CD8-positive, alpha-beta memory T cell (primary cell): ENCODE results near the gene NFIX. TPM values are rescaled to one million over a fixed set of nuclear protein-coding genes. Genes with fewer than 3 reads are reported as not detected.

Experiments
- CTCF ChIA-PET: fragments of 350-600 bp; sonication (Branson Sonifier 250); formaldehyde crosslinking; loops from one replicate; lab custom pipeline; 2021; ENCODE audit warnings: antibody characterized with exemption; lab: Charles Lee
- POLR2A ChIA-PET: fragments of 350-600 bp; sonication (Branson Sonifier 250); formaldehyde crosslinking; loops from one replicate; lab custom pipeline; 2021; ENCODE audit warnings: antibody characterized with exemption; lab: Charles Lee
- DNase-seq, 5 donors: peaks; one replicate each; pipeline versions ENCODE4 v3.0.0 to v3.0.0-alpha.2; 2020 to 2022; ENCODE audit warnings: mixed read lengths in 1 of 5
- H3K27ac ChIP-seq: one replicate; pipeline ENCODE4 v1.7.0; 2013; ENCODE audit warnings: low read depth, mild to moderate bottlenecking, low read length, moderate library complexity
- H3K27me3 ChIP-seq: 2 replicates; pipeline ENCODE4 v1.7.0; 2013; ENCODE audit warnings: low read length, mild to moderate bottlenecking; ENCODE audit not compliant: insufficient read depth, poor library complexity, severe bottlenecking
- H3K36me3 ChIP-seq: 2 replicates; pipeline ENCODE4 v1.7.0; 2013; ENCODE audit warnings: mild to moderate bottlenecking, low read length, moderate library complexity; ENCODE audit not compliant: insufficient read depth
- H3K4me1 ChIP-seq: 2 replicates; pipeline ENCODE4 v1.7.0; 2013; ENCODE audit warnings: mild to moderate bottlenecking, low read length, moderate library complexity; ENCODE audit not compliant: insufficient read depth
- H3K4me3 ChIP-seq: 2 replicates; pipeline ENCODE4 v1.7.0; 2013; ENCODE audit warnings: mild to moderate bottlenecking, low read length
- H3K9me3 ChIP-seq: 2 replicates; pipeline ENCODE4 v1.7.0; 2013; ENCODE audit warnings: mild to moderate bottlenecking, low read length
- H3K27ac Mint-ChIP-seq, 8 donors: one replicate each; pipeline ENCODE4 v1.8.0; 2020 to 2021; ENCODE audit warnings: mixed read lengths in 8 of 8, mild to moderate bottlenecking in 6 of 8, inconsistent platforms in 3 of 8, moderate library complexity in 3 of 8
- H3K27me3 Mint-ChIP-seq, 2 donors: one replicate each; pipeline ENCODE4 v1.8.0; 2020 to 2021; ENCODE audit warnings: mixed read lengths in 2 of 2, mild to moderate bottlenecking in 1 of 2, moderate library complexity in 1 of 2
- H3K36me3 Mint-ChIP-seq, 3 donors: one replicate each; pipeline ENCODE4 v1.8.0; 2020 to 2021; ENCODE audit warnings: mixed read lengths in 3 of 3, inconsistent platforms in 1 of 3, mild to moderate bottlenecking in 1 of 3
- H3K4me1 Mint-ChIP-seq, 3 donors: one replicate each; pipeline ENCODE4 v1.8.0; 2020 to 2021; ENCODE audit warnings: mixed read lengths in 3 of 3, inconsistent platforms in 1 of 3, mild to moderate bottlenecking in 1 of 3
- H3K4me3 Mint-ChIP-seq, 7 donors: one replicate each; pipeline ENCODE4 v1.8.0; 2020 to 2021; ENCODE audit warnings: mixed read lengths in 7 of 7, mild to moderate bottlenecking in 6 of 7, moderate library complexity in 4 of 7, inconsistent platforms in 2 of 7
- H3K9me3 Mint-ChIP-seq, 5 donors: one replicate each; pipeline ENCODE4 v1.8.0; 2020 to 2022; ENCODE audit warnings: mixed read lengths in 5 of 5, mild to moderate bottlenecking in 3 of 5, moderate library complexity in 2 of 5, inconsistent platforms in 1 of 5
- polyA plus RNA-seq: library from polyadenylated mRNA; unstranded; fragments of 300-500 nt; fragmentation: Illumina TruSeq; gene quantifications from one replicate; pipeline ENCODE4 v1.2.3, GENCODE V29; 2021
- total RNA-seq, 2 experiments: library from RNA; stranded (reverse); gene quantifications; one replicate each; pipeline ENCODE4 v1.2.3, GENCODE V29; 2021

The NFIX gene
- total and polyA plus RNA-seq, 3 experiments from 2014 or later: 0.94 to 2.8 (median 2.3) TPM

- no peaks in the 10 kb centered on the region for H3K36me3 Mint-ChIP-seq
- CTCF ChIA-PET: interaction anchor here (1.3 kb wide), 1 partner anchor 34 kb away, joined by 4 read pairs; no protein-coding TSS in a partner anchor
Observed at GRCh38 chr19:13026462-13027370, 31.4 kb downstream of the NFIX start.

DNA sequence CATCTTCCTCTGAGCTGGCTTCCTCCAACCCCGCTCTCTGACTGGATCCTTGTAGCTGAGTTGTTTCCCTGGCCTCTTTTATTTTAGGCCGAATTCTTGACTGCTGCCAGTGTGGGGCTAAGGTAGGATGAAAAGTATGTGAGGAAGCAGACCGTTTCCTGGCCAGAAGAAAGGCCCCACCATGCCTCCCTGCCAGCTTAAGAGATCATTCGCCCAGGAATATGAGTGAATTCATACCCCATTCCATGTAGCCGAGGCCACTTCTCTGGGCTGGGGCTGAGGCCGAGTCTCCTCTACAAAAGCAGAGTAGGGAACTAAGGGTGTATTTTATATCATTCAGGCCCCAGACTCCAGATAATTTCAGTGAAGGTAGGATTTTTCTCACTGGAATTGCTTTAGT, 32.3 kb downstream of the NFIX start:
- Histone ChIP-seq H3K27ac (no peak overlapping the region), H3K4me3 (no peak overlapping the region), H3K9me3 (no peaks in the 10 kb centered on the region), H3K4me1 (peaks cover 20% of the 10 kb centered on the region), H3K36me3 (no peaks in the 10 kb centered on the region), H3K27me3 (peaks cover 20% of the 10 kb centered on the region)
- no peak for DNase-seq
- no peak overlapping the region for H3K4me3 Mint-ChIP-seq
- peaks cover 14 to 31% (median 18%) of the 10 kb centered on the region in 3 donors for H3K4me1 Mint-ChIP-seq
- H3K27ac Mint-ChIP-seq: no peak overlapping the region
- CTCF ChIA-PET: interaction anchor here (7.5 kb wide), 1 partner anchor 33 kb away, joined by 58 read pairs; no protein-coding TSS in a partner anchor
- no peaks in the 10 kb centered on the region for H3K36me3 Mint-ChIP-seq
- POLR2A ChIA-PET: no interaction called here
- H3K27me3 Mint-ChIP-seq: peaks cover 37 to 54% of the 10 kb centered on the region in 2 donors
- no peaks in the 10 kb centered on the region for H3K9me3 Mint-ChIP-seq

More at GRCh38 chr19:13026462-13027370, 31.4 kb downstream of the NFIX start:
- Histone ChIP-seq H3K9me3 (no peaks in the 10 kb centered on the region), H3K27me3 (peaks cover 21% of the 10 kb centered on the region), H3K4me1 (peaks cover 20% of the 10 kb centered on the region), H3K27ac (no peak overlapping the region), H3K36me3 (no peaks in the 10 kb centered on the region), H3K4me3 (no peak overlapping the region)
- no peak for DNase-seq
- POLR2A ChIA-PET: no interaction called here
- Mint-ChIP-seq H3K27me3 (peaks cover 43 to 62% of the 10 kb centered on the region in 2 donors), H3K9me3 (no peaks in the 10 kb centered on the region), H3K4me3 (no peak overlapping the region), H3K4me1 (peaks cover 14 to 33% (median 22%) of the 10 kb centered on the region in 3 donors), H3K27ac (peak overlapping the region in 1 of 8 donors; percentile 69)

GRCh38 chr19:13028027-13028426, 32.8 kb downstream of the NFIX start:
- no peaks in the 10 kb centered on the region for H3K36me3 ChIP-seq
- H3K27me3 ChIP-seq: peaks cover 15% of the 10 kb centered on the region

DNA sequence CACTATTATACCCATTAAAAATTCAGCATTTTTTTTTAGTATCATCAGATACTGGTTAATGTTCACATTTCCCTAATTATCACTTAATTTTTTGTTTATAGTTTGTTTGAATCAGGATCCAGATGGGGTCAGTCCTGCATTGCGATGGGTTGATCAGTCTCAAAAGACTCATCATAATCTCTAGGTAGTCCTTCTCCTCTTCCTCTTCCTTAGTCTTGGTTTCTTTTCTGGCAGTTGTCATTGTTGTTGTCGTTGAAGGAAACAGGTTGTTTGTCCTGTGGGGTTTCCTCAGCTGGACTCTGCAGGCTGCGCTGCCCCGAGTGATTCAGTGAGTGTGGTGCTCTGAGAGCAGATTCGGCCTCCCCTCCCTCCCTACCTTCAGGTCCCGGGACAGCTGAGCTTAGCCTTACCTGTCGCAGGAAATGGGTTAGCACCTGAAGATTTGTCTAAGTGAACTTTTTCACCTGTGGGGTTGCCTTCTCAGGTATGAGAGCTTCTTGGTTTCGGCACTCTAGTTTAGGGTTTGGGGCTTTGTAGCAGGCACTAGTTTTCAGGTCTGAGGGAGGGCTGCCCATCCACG, 34.1 kb downstream of the NFIX start:
- no peak overlapping the region for H3K4me3 ChIP-seq
- Mint-ChIP-seq H3K9me3 (no peaks in the 10 kb centered on the region), H3K36me3 (no peaks in the 10 kb centered on the region), H3K27ac (no peak overlapping the region), H3K4me3 (no peak overlapping the region), H3K27me3 (peaks cover 24 to 45% of the 10 kb centered on the region in 2 donors), H3K4me1 (peaks cover 3 to 19% (median 9%) of the 10 kb centered on the region in 3 donors)
- POLR2A ChIA-PET: no interaction called here
- H3K36me3 ChIP-seq: no peaks in the 10 kb centered on the region
- no peak for DNase-seq
- no peak overlapping the region for H3K27ac ChIP-seq
- H3K9me3 ChIP-seq: no peaks in the 10 kb centered on the region
- H3K27me3 ChIP-seq: peaks cover 8% of the 10 kb centered on the region
- CTCF ChIA-PET: interaction anchor here (1.1 to 7.5 kb wide), 2 partner anchors 31 to 64 kb away, joined by 4 to 58 read pairs; no protein-coding TSS in a partner anchor
- peaks cover 4% of the 10 kb centered on the region for H3K4me1 ChIP-seq

More at GRCh38 chr19:13028027-13028426, 32.8 kb downstream of the NFIX start:
- no peak overlapping the region for H3K4me3 Mint-ChIP-seq
- H3K9me3 Mint-ChIP-seq: no peaks in the 10 kb centered on the region
- peaks cover 35 to 50% of the 10 kb centered on the region in 2 donors for H3K27me3 Mint-ChIP-seq
- Histone ChIP-seq H3K4me3 (no peak overlapping the region), H3K9me3 (no peaks in the 10 kb centered on the region), H3K27ac (no peak overlapping the region), H3K4me1 (peaks cover 15% of the 10 kb centered on the region)
- DNase-seq: no peak
- no peak overlapping the region for H3K27ac Mint-ChIP-seq
- POLR2A ChIA-PET: no interaction called here
- peaks cover 14 to 27% (median 18%) of the 10 kb centered on the region in 3 donors for H3K4me1 Mint-ChIP-seq
- CTCF ChIA-PET: interaction anchor here (7.5 kb wide), 1 partner anchor 33 kb away, joined by 58 read pairs; no protein-coding TSS in a partner anchor
- no peaks in the 10 kb centered on the region for H3K36me3 Mint-ChIP-seq

- Mint-ChIP-seq H3K4me3 (no peak overlapping the region), H3K36me3 (no peaks in the 10 kb centered on the region), H3K9me3 (no peaks in the 10 kb centered on the region), H3K27me3 (peaks cover 21 to 40% of the 10 kb centered on the region in 2 donors), H3K4me1 (peaks cover 0 to 14% (median 5%) of the 10 kb centered on the region in 3 donors), H3K27ac (peak overlapping the region in 1 of 8 donors; percentile 8)
- no peak for DNase-seq
- Histone ChIP-seq H3K9me3 (no peaks in the 10 kb centered on the region), H3K36me3 (no peaks in the 10 kb centered on the region), H3K4me1 (no peaks in the 10 kb centered on the region), H3K27ac (no peak overlapping the region), H3K27me3 (peaks cover 4% of the 10 kb centered on the region), H3K4me3 (no peak overlapping the region)
- CTCF ChIA-PET: interaction anchor here (1.1 to 7.5 kb wide), 3 partner anchors 31 to 63 kb away, joined by 4 to 58 read pairs (median 5); no protein-coding TSS in a partner anchor
- POLR2A ChIA-PET: no interaction called here
Observed at GRCh38 chr19:13029893-13030292, 34.6 kb downstream of the NFIX start.

GRCh38 chr19:13031917-13032623, 36.8 kb downstream of the NFIX start:
- Mint-ChIP-seq H3K27me3 (peaks cover 14 to 23% of the 10 kb centered on the region in 2 donors), H3K27ac (peak overlapping the region in 2 of 8 donors; percentile 75 to 95), H3K9me3 (no peaks in the 10 kb centered on the region), H3K4me3 (no peak overlapping the region), H3K36me3 (no peaks in the 10 kb centered on the region), H3K4me1 (peaks cover 0 to 4% (median 0%) of the 10 kb centered on the region in 3 donors)
- no peaks in the 10 kb centered on the region for H3K36me3 ChIP-seq
- DNase-seq: no peak
- ChIA-PET POLR2A (no interaction called here), CTCF (interaction anchor here (0.8 to 7.5 kb wide), 2 partner anchors 29 to 63 kb away, joined by 3 to 58 read pairs; no protein-coding TSS in a partner anchor)
- H3K9me3 ChIP-seq: no peaks in the 10 kb centered on the region
- no peak overlapping the region for H3K4me3 ChIP-seq
- no peaks in the 10 kb centered on the region for H3K4me1 ChIP-seq
- H3K27me3 ChIP-seq: no peaks in the 10 kb centered on the region
- no peak overlapping the region for H3K27ac ChIP-seq

DNA sequence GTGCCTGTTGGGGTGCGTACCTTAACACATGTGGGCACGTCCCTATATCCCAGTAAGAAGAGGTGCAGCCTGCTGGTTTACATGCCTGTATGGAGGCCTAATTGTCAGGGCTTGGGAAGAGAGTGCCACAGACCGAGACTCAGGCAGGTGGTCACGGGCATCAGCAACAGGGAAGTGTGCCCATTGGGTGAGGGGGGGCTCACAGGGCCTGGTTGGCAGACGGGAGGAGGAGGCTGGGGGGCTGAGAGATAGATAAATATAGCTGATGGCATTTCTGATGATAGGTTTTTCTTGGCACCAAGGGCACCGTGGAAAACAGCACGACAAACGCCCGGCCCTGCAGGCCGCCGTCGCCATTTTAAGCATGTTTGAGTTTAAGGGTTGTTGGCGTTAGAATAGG, 37.6 kb downstream of the NFIX start:
- Mint-ChIP-seq H3K9me3 (no peaks in the 10 kb centered on the region), H3K4me3 (no peak overlapping the region), H3K27me3 (peaks cover 14 to 25% of the 10 kb centered on the region in 2 donors), H3K27ac (no peak overlapping the region), H3K4me1 (peaks cover 0 to 4% (median 0%) of the 10 kb centered on the region in 3 donors), H3K36me3 (no peaks in the 10 kb centered on the region)
- no peaks in the 10 kb centered on the region for H3K4me1 ChIP-seq
- ChIA-PET POLR2A (no interaction called here), CTCF (interaction anchor here (1.0 to 7.5 kb wide), 6 partner anchors 11 to 186 kb away, joined by 3 to 58 read pairs (median 4); no protein-coding TSS in a partner anchor)
- no peak for DNase-seq
- H3K9me3 ChIP-seq: no peaks in the 10 kb centered on the region
- no peak overlapping the region for H3K4me3 ChIP-seq
- no peaks in the 10 kb centered on the region for H3K36me3 ChIP-seq
- no peaks in the 10 kb centered on the region for H3K27me3 ChIP-seq
- H3K27ac ChIP-seq: no peak overlapping the region
